H1 (cell line): ENCODE data around the gene ADM2. TPM values are rescaled to one million over a fixed set of nuclear protein-coding genes. Genes with fewer than 3 reads are reported as not detected.

Source experiments
- CTCF ChIA-PET: fragments of 300-600 bp; sonication (Branson Sonifier 250); formaldehyde crosslinking; loops from one replicate; lab custom pipeline; 2021; ENCODE audit not compliant: partially characterized antibody; lab: Charles Lee
- POLR2A ChIA-PET: fragments of 300-600 bp; sonication (Branson Sonifier 250); formaldehyde crosslinking; loops from one replicate; lab custom pipeline; 2021; ENCODE audit warnings: inconsistent platforms; ENCODE audit not compliant: partially characterized antibody; lab: Charles Lee
- DNase-seq, 2 experiments: peaks; one replicate each; pipeline versions ENCODE4 v3.0.0 to v3.0.0-alpha.2; 2010 to 2022; ENCODE audit warnings: low spot score in 2 of 2, low read depth in 1 of 2, mixed read lengths in 1 of 2
- FAIRE-seq: peaks from 2 replicates; lab custom pipeline; 2011; peaks lifted over from hg19 to GRCh38; lab: Jason Lieb, UNC
- H2AFZ ChIP-seq: 2 replicates; pipeline ENCODE4 v1.8.1; 2012; ENCODE audit warnings: low read length, inconsistent platforms
- H2AK5ac ChIP-seq: 2 replicates; pipeline ENCODE4 v1.6.1; 2013; ENCODE audit warnings: low read depth, low read length
- H2BK120ac ChIP-seq: replicated peaks from 2 replicates; pipeline ENCODE3; 2013; ENCODE audit warnings: low read depth, low read length, inconsistent platforms
- H2BK12ac ChIP-seq: 2 replicates; pipeline ENCODE4 v1.6.1; 2013; ENCODE audit warnings: low read depth, low read length
- H2BK15ac ChIP-seq: 2 replicates; pipeline ENCODE4 v1.6.1; 2013; ENCODE audit warnings: low read length
- H2BK20ac ChIP-seq: 2 replicates; pipeline ENCODE4 v1.6.1; 2013; ENCODE audit warnings: low read length
- H2BK5ac ChIP-seq: 2 replicates; pipeline ENCODE4 v1.6.1; 2013; ENCODE audit warnings: low read depth, low read length
- H3K14ac ChIP-seq: 2 replicates; pipeline ENCODE4 v1.6.1; 2013; ENCODE audit warnings: inconsistent platforms; ENCODE audit not compliant: insufficient read length
- H3K18ac ChIP-seq: 2 replicates; pipeline ENCODE4 v1.6.1; 2013; ENCODE audit warnings: low read length; ENCODE audit errors: extremely low read depth
- H3K23ac ChIP-seq: 2 replicates; pipeline ENCODE4 v1.6.1; 2013; ENCODE audit warnings: inconsistent platforms; ENCODE audit not compliant: insufficient read length
- H3K23me2 ChIP-seq: 2 replicates; pipeline ENCODE4 v1.6.1; 2013; ENCODE audit warnings: low read depth, low read length
- H3K27ac ChIP-seq: 2 replicates; pipeline ENCODE4 v1.6.1; 2011; ENCODE audit warnings: low read depth, low read length, inconsistent platforms
- H3K27me3 ChIP-seq, 4 experiments: replicated peaks in 1 of 4; 1 replicate in 1 of 4; 2 replicates in 3 of 4; pipeline versions ENCODE4 v1.6.1 to v1.8.1; 2011 to 2013; ENCODE audit warnings: low read length in 3 of 4, mild to moderate bottlenecking in 3 of 4, inconsistent platforms in 2 of 4, mixed read lengths in 2 of 4, moderate library complexity in 1 of 4; ENCODE audit not compliant: control insufficient read depth in 3 of 4, insufficient read depth in 3 of 4; ENCODE audit errors: extremely low read depth in 1 of 4
- H3K36me3 ChIP-seq, 4 experiments: 2 replicates each; pipeline versions ENCODE4 v1.6.1 to v1.8.1; 2011 to 2013; ENCODE audit warnings: mild to moderate bottlenecking in 4 of 4, low read length in 3 of 4, moderate library complexity in 2 of 4, control low read depth in 1 of 4, inconsistent platforms in 1 of 4; ENCODE audit not compliant: insufficient read depth in 4 of 4, control insufficient read depth in 2 of 4
- H3K4ac ChIP-seq: replicated peaks from 2 replicates; pipeline ENCODE3; 2013; ENCODE audit warnings: low read length, low read depth, mixed read lengths, inconsistent platforms; ENCODE audit not compliant: insufficient read length
- H3K4me1 ChIP-seq, 4 experiments: replicated peaks in 1 of 4; 1 replicate in 1 of 4; 2 replicates in 3 of 4; pipeline versions ENCODE4 v1.6.1 to v1.8.1; 2011 to 2013; ENCODE audit warnings: low read length in 3 of 4, inconsistent platforms in 2 of 4, mixed read lengths in 1 of 4; ENCODE audit not compliant: insufficient read depth in 4 of 4, control insufficient read depth in 3 of 4
- H3K4me2 ChIP-seq, 2 experiments: 2 replicates each; pipeline versions ENCODE4 v1.6.1 to v1.8.1; 2011 to 2013; ENCODE audit warnings: low read depth in 2 of 2, low read length in 2 of 2, control low read depth in 1 of 2, inconsistent platforms in 1 of 2, mild to moderate bottlenecking in 1 of 2; ENCODE audit not compliant: insufficient read depth in 1 of 2
- H3K4me3 ChIP-seq, 4 experiments: fragments of 200-600, 300-600 bp in 1 of 4; sonication (generic), shearing (Covaris generic), sonication (Bioruptor Twin) in 1 of 4; 2 replicates each; pipeline versions ENCODE4 v1.5.1 to v1.8.1; 2011 to 2016; ENCODE audit warnings: low read length in 4 of 4, low read depth in 3 of 4, control low read depth in 2 of 4, inconsistent platforms in 2 of 4, mild to moderate bottlenecking in 2 of 4, mixed read lengths in 1 of 4, moderate library complexity in 1 of 4; ENCODE audit not compliant: insufficient read depth in 2 of 4; ENCODE audit errors: extremely low read depth in 1 of 4
- H3K56ac ChIP-seq: replicated peaks from 2 replicates; pipeline ENCODE3; 2013; ENCODE audit warnings: low read depth, mild to moderate bottlenecking, mixed read lengths, low read length, inconsistent platforms; ENCODE audit not compliant: insufficient read length
- H3K79me1 ChIP-seq: 2 replicates; pipeline ENCODE4 v1.6.1; 2013; ENCODE audit warnings: low read depth, low read length, control low read depth
- H3K79me2 ChIP-seq, 2 experiments: 2 replicates each; pipeline versions ENCODE4 v1.6.1 to v1.8.1; 2012 to 2013; ENCODE audit warnings: low read length in 2 of 2, mild to moderate bottlenecking in 2 of 2, inconsistent platforms in 1 of 2; ENCODE audit not compliant: insufficient read depth in 2 of 2, control insufficient read depth in 1 of 2
- H3K9ac ChIP-seq, 4 experiments: replicated peaks in 1 of 4; 1 replicate in 1 of 4; 2 replicates in 3 of 4; pipeline versions ENCODE4 v1.6.1 to v1.8.1; 2011 to 2013; ENCODE audit warnings: low read depth in 3 of 4, low read length in 3 of 4, control low read depth in 2 of 4, mild to moderate bottlenecking in 2 of 4, moderate library complexity in 2 of 4, inconsistent platforms in 1 of 4; ENCODE audit errors: extremely low read depth in 1 of 4
- H3K9me3 ChIP-seq, 2 experiments: 2 replicates each; pipeline versions ENCODE4 v1.6.1 to v1.8.1; 2012 to 2013; ENCODE audit warnings: mild to moderate bottlenecking in 2 of 2, moderate library complexity in 2 of 2, control low read depth in 1 of 2, inconsistent platforms in 1 of 2, low read depth in 1 of 2, low read length in 1 of 2, mixed read lengths in 1 of 2; ENCODE audit not compliant: insufficient read depth in 2 of 2
- H4K20me1 ChIP-seq, 2 experiments: replicated peaks in 1 of 2; 2 replicates each; pipeline versions ENCODE3 to v1.8.1; 2011 to 2013; ENCODE audit warnings: inconsistent platforms in 2 of 2, low read length in 2 of 2, mild to moderate bottlenecking in 1 of 2; ENCODE audit not compliant: insufficient read depth in 2 of 2, control insufficient read depth in 1 of 2
- H4K5ac ChIP-seq: 2 replicates; pipeline ENCODE4 v1.6.1; 2013; ENCODE audit warnings: low read length, low read depth, mixed read lengths, inconsistent platforms; ENCODE audit not compliant: insufficient read length
- H4K8ac ChIP-seq: 2 replicates; pipeline ENCODE4 v1.8.0; 2013; ENCODE audit warnings: mild to moderate bottlenecking, moderate library complexity, low read length, inconsistent platforms; ENCODE audit not compliant: insufficient read depth; ENCODE audit errors: extremely low read depth
- H4K91ac ChIP-seq: replicated peaks from 2 replicates; pipeline ENCODE3; 2013; ENCODE audit warnings: low read length, mixed read lengths, inconsistent platforms; ENCODE audit not compliant: insufficient read length
- GTF2F1 ChIP-seq: IDR thresholded peaks from 2 replicates; pipeline ENCODE4 v1.6.1; 2012; ENCODE audit warnings: low read depth, low read length, improper control_type of control experiment, borderline replicate concordance
- HDAC2 ChIP-seq, 2 experiments: fragments of 300-600 bp in 1 of 2; sonication (generic) in 1 of 2; IDR thresholded peaks; 2 replicates each; pipeline ENCODE4 v1.6.1; 2011 to 2012; ENCODE audit warnings: low read depth in 2 of 2, low read length in 2 of 2, mild to moderate bottlenecking in 2 of 2, moderate library complexity in 2 of 2, borderline replicate concordance in 1 of 2, inconsistent platforms in 1 of 2
- HDAC6 ChIP-seq: IDR thresholded peaks from one replicate; pipeline ENCODE4 v1.7.1; 2012; ENCODE audit warnings: low read depth, mild to moderate bottlenecking, inconsistent platforms, low read length, moderate library complexity
- SP2 ChIP-seq: IDR thresholded peaks from 2 replicates; pipeline ENCODE4 v1.6.1; 2012; ENCODE audit warnings: mild to moderate bottlenecking, low read length, inconsistent platforms
- SRF ChIP-seq: IDR thresholded peaks from 2 replicates; pipeline ENCODE4 v1.6.1; 2011; ENCODE audit warnings: mild to moderate bottlenecking, low read depth, low read length, moderate library complexity
- SUZ12 ChIP-seq: fragments of 200-600 bp; sonication (generic); IDR thresholded peaks from 2 replicates; pipeline ENCODE4 v1.6.1; 2012; ENCODE audit warnings: mild to moderate bottlenecking, inconsistent platforms, low read length, moderate library complexity, mixed read lengths
- WGBS, 2 experiments: shearing (Covaris generic) in 1 of 2; methylation state at CpG; one replicate each; pipeline versions ENCODE4 v1.1.6 to v1.1.7; 2013 to 2015; ENCODE audit warnings: low lambda C conversion rate in 2 of 2, mixed read lengths in 2 of 2, inconsistent platforms in 1 of 2, low coverage in 1 of 2, missing lambda C conversion rate in 1 of 2; ENCODE audit not compliant: insufficient replicate concordance in 2 of 2, insufficient coverage in 1 of 2, insufficient read length in 1 of 2; ENCODE audit errors: extremely low coverage in 1 of 2, missing lambda C conversion rate in 1 of 2; 5-methylcytosine and 5-hydroxymethylcytosine counted together
- polyA plus RNA-seq, 7 experiments: library from polyadenylated mRNA; depleted of rRNA in 3 of 7; stranded (reverse) in 5 of 7; unstranded in 2 of 7; fragments of >200 nt in 5 of 7; fragments of 200-250 nt in 2 of 7; gene quantifications; 1 replicate in 5 of 7; 2 replicates in 1 of 7; 4 replicates in 1 of 7; pipeline versions ENCODE4 v1.2.1 to v1.2.3, GENCODE V29; 2011 to 2013; ENCODE audit warnings: missing spikeins in 2 of 7, mixed read lengths in 2 of 7
- total RNA-seq: library from RNA; stranded (reverse); fragmentation: NEBNext Ultra II Directional; extraction: Animal tissue kit (Norgen Biotek cat#: 25700); gene quantifications from 2 replicates; pipeline ENCODE4 v1.2.1, GENCODE V29; 2021

ADM2 gene
- total and polyA plus RNA-seq, 2 of the 8 experiments (the other 6 are each of a cell fraction or from before 2014, with no cell fraction given) = 3.3 to 7.5 TPM

DNA sequence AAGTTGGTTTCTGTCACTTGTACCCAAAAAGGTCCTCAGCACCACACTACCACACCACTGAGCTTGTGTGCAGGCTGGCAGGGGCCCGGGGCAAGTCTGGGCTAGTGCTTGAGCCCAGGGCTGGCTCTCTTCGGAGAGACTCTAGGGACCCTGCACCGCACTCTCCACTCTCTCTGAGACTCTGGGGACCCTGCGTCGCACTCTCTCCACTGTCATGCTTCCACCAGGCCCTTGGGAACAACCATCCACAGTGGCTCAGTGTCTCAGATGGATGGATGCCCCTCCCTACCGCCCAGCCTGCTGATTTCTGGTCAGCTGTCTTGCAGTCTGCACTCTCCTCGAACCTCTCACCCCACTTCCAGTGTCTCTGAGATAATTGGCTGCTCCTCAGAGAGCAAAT, 4.5 kb upstream of the ADM2 start:
- no peak overlapping the region for H2BK15ac ChIP-seq
- no peak overlapping the region for H4K5ac ChIP-seq
- H2BK12ac ChIP-seq = peak overlapping the region; percentile 75; the same call in 1 of the 2 replicates
- H2BK20ac ChIP-seq = peak overlapping the region; percentile 61; the same call in 1 of the 2 replicates
- 90% methylated on average over 7 of the region's 7 CpGs; no CpG with 5 or more reads in 1 of the 2 experiments for WGBS, 2 experiments
- peaks cover 0 to 25% of the 10 kb centered on the region in 2 experiments; a peak in 3 of 4 replicates for H3K79me2 ChIP-seq
- no peak overlapping the region for H3K27ac ChIP-seq
- TF ChIP-seq GTF2F1 (no peak), SUZ12 (no peak), HDAC6 (no peak), SP2 (no peak), HDAC2 (IDR thresholded peaks at IDR 0.05; ENCODE audit: borderline replicate concordance in 1 of 2, low read depth in 2 of 2, low read length in 2 of 2) (no peak), SRF (no peak)
- TF ChIP-seq, all 59 proteins: peak for 0
- Histone ChIP-seq H4K91ac (peak overlapping the region; percentile 89), H3K4ac (no peak overlapping the region), H3K4me1 (peaks cover 0 to 16% (median 10%) of the 10 kb centered on the region in 4 experiments; a peak in 5 of 7 replicates), H3K23ac (no peak overlapping the region), H3K56ac (peak overlapping the region; percentile 12), H2AK5ac (peak overlapping the region; percentile 75; the same call in 1 of the 2 replicates), H3K79me1 (peaks cover 16% of the 10 kb centered on the region), H2AFZ (no peak overlapping the region), H2BK120ac (peak overlapping the region; percentile 78), H3K9me3 (no peaks in the 10 kb centered on the region), H3K9ac (peak overlapping the region in 1 of 4 experiments; percentile 8; a peak in 1 of 7 replicates), H3K36me3 (no peaks in the 10 kb centered on the region), H4K8ac (no peak overlapping the region; the same call in none of the 2 replicates), H3K4me3 (no peak overlapping the region), H3K4me2 (no peak overlapping the region), H3K18ac (peak overlapping the region; percentile 13; the same call in 1 of the 2 replicates), H4K20me1 (peaks cover 20 to 23% of the 10 kb centered on the region in 2 experiments), H3K23me2 (peaks cover 12% of the 10 kb centered on the region; the same call in 1 of the 2 replicates), H3K27me3 (peaks cover 1 to 22% (median 13%) of the 10 kb centered on the region in 4 experiments; a peak in 6 of 7 replicates), H2BK5ac (peak overlapping the region; percentile 52; the same call in 1 of the 2 replicates), H3K14ac (no peak overlapping the region)
- ChIA-PET CTCF (interaction anchor here (1.7 to 2.9 kb wide), 2 partner anchors 21 to 49 kb away, joined by 4 to 16 read pairs; partner anchors contain the start of gene SCO2), POLR2A (interaction anchor here (1.1 to 2.0 kb wide), 2 partner anchors 8 to 196 kb away, joined by 4 to 6 read pairs; no protein-coding TSS in a partner anchor)
- FAIRE-seq (no peak), DNase-seq (no peak)
